Uterus (tissue), 4 donors: ENCODE data around the gene SLC25A22. TPM values are rescaled to one million over a fixed set of nuclear protein-coding genes. Genes with fewer than 3 reads are reported as not detected.

Experiments used
- DNase-seq, 2 donors: peaks; one replicate each; pipeline ENCODE4 v3.0.0-alpha.2; 2019 to 2020
- H3K27ac ChIP-seq, 2 donors: fragments of 200-600 bp; sonication (generic); 1 replicate in 1 of 2; 2 replicates in 1 of 2; pipeline ENCODE4 v1.5.1; 2016 to 2018
- H3K27me3 ChIP-seq, 2 donors: fragments of 200-600 bp; sonication (generic); one replicate each; pipeline ENCODE4 v1.5.1; 2018 to 2019; ENCODE audit warnings: control low read depth in 1 of 2
- H3K36me3 ChIP-seq, 2 donors: fragments of 200-600 bp; sonication (generic); one replicate each; pipeline ENCODE4 v1.5.1; 2019; ENCODE audit warnings: control low read depth in 1 of 2
- H3K4me1 ChIP-seq, 2 donors: fragments of 200-600 bp; sonication (generic); one replicate each; pipeline ENCODE4 v1.5.1; 2018 to 2019; ENCODE audit warnings: control low read depth in 1 of 2
- H3K4me3 ChIP-seq, 2 donors: fragments of 200-600 bp; sonication (generic); 1 replicate in 1 of 2; 2 replicates in 1 of 2; pipeline ENCODE4 v1.5.1; 2018 to 2019; ENCODE audit warnings: mild to moderate bottlenecking in 1 of 2
- H3K9me3 ChIP-seq, 2 donors: fragments of 200-600 bp; sonication (generic); one replicate each; pipeline ENCODE4 v1.5.1; 2019; ENCODE audit warnings: control low read depth in 1 of 2
- CTCF ChIP-seq, 4 experiments: fragments of 200-600 bp in 2 of 4; fragments of 450-650 bp in 2 of 4; sonication (generic) in 2 of 4; IDR thresholded peaks; one replicate each; pipeline ENCODE4 v1.5.1; 2016 to 2019; ENCODE audit warnings: antibody characterized with exemption in 4 of 4, mild to moderate bottlenecking in 2 of 4, moderate library complexity in 1 of 4
- POLR2A ChIP-seq, 2 donors: fragments of 450-650 bp; IDR thresholded peaks; one replicate each; pipeline ENCODE4 v1.6.1; 2016; ENCODE audit warnings: antibody characterized with exemption in 2 of 2, mild to moderate bottlenecking in 1 of 2, moderate library complexity in 1 of 2
- intact Hi-C: fragments of 100-400 bp; cut with DNase I; formaldehyde crosslinking; loops from one replicate; pipeline ENCODE4 v1.15.1; 2023; ENCODE audit warnings: low total_unique reads
- total RNA-seq, 4 donors: library from RNA; depleted of rRNA in 3 of 4; stranded (reverse); fragments of >200 nt in 3 of 4; gene quantifications; one replicate each; pipeline versions ENCODE4 v1.1.0 to v1.2.4, GENCODE V29; 2014 to 2023
- donor health status: DM: yes; HTN: yes; CAD: no.

Gene SLC25A22
- total RNA-seq, 4 donors from 2014 or later, result 0.29 to 20.8 (median 5.4) TPM

GRCh38 chr11:799641-800316, 1.7 kb upstream of the SLC25A22 start:
- intact Hi-C loops, result no loop called here
- no peak for DNase-seq
- H3K4me1 ChIP-seq, result peaks cover 6 to 31% of the 10 kb centered on the region in 2 donors

GRCh38 chr11:797296-798092, 587 bp downstream of the SLC25A22 start:
- intact Hi-C loops, result no loop called here
- peak overlapping the region; percentile 61 to 79 for H3K4me3 ChIP-seq
- H3K27me3 ChIP-seq, result no peaks in the 10 kb centered on the region
- no peak for TF ChIP-seq CTCF (IDR thresholded peaks at IDR 0.05)
- no peak for TF ChIP-seq POLR2A (IDR thresholded peaks at IDR 0.05)
- H3K9me3 ChIP-seq, result no peaks in the 10 kb centered on the region
- DNase-seq, result peak; percentile 77 to 78
- H3K36me3 ChIP-seq, result no peaks in the 10 kb centered on the region
- peaks cover 6 to 22% of the 10 kb centered on the region in 2 donors for H3K4me1 ChIP-seq
- H3K27ac ChIP-seq, result peak overlapping the region; percentile 87 to 90

More at GRCh38 chr11:799641-800316, 1.7 kb upstream of the SLC25A22 start:
- H3K27ac ChIP-seq, result no peak overlapping the region
- no peak overlapping the region for H3K4me3 ChIP-seq
- no peaks in the 10 kb centered on the region for H3K9me3 ChIP-seq
- H3K36me3 ChIP-seq, result no peaks in the 10 kb centered on the region
- H3K27me3 ChIP-seq, result no peaks in the 10 kb centered on the region
- no peak for TF ChIP-seq POLR2A (IDR thresholded peaks at IDR 0.05)
- no peak for TF ChIP-seq CTCF (IDR thresholded peaks at IDR 0.05)

- peaks cover 6 to 22% of the 10 kb centered on the region in 2 donors for H3K4me1 ChIP-seq
- H3K27me3 ChIP-seq, result no peaks in the 10 kb centered on the region
- H3K9me3 ChIP-seq, result no peaks in the 10 kb centered on the region
- no peak for TF ChIP-seq POLR2A (IDR thresholded peaks at IDR 0.05)
- no peak for TF ChIP-seq CTCF (IDR thresholded peaks at IDR 0.05)
- DNase-seq, result no peak
- no peaks in the 10 kb centered on the region for H3K36me3 ChIP-seq
- peak overlapping the region; percentile 87 to 90 for H3K27ac ChIP-seq
- peak overlapping the region; percentile 61 to 79 for H3K4me3 ChIP-seq
- intact Hi-C loops, result no loop called here
Measured at GRCh38 chr11:796565-797295, 1.4 kb downstream of the SLC25A22 start.

GRCh38 chr11:795634-796564, 2.2 kb downstream of the SLC25A22 start:
- no peaks in the 10 kb centered on the region for H3K36me3 ChIP-seq
- DNase-seq, result peak; percentile 77 to 80
- no peaks in the 10 kb centered on the region for H3K27me3 ChIP-seq
- TF ChIP-seq CTCF (IDR thresholded peaks at IDR 0.05) (no peak), POLR2A (IDR thresholded peaks at IDR 0.05) (peak in 1 of 2 donors; percentile 29)
- peak overlapping the region; percentile 61 to 79 for H3K4me3 ChIP-seq
- no peaks in the 10 kb centered on the region for H3K9me3 ChIP-seq
- H3K4me1 ChIP-seq, result peaks cover 6 to 22% of the 10 kb centered on the region in 2 donors
- H3K27ac ChIP-seq, result peak overlapping the region; percentile 87 to 90
- intact Hi-C loops, result no loop called here
